ENCODE measurements around the gene NRP1.
"Not testable (repeated sequence)": the region's sequence is repeated elsewhere in the genome, so short reads cannot be mapped to it uniquely, and the experiment has no call there.

Gene NRP1

GRCh38 chr10:33224251-33224965, 110.1 kb downstream of the NRP1 start:
- no peak overlapping the region for H3K9ac ChIP-seq (ENCODE audit: low read length)
- H3K36me3 ChIP-seq (ENCODE audit: control insufficient read depth, insufficient read depth, low read length), result no peaks in the 10 kb centered on the region
- H3K4me1 ChIP-seq (ENCODE audit: control insufficient read depth, insufficient read depth, low read length), result no peaks in the 10 kb centered on the region
- H3K4me3 ChIP-seq (ENCODE audit: low read length), result no peak overlapping the region
- H3K9me3 ChIP-seq (ENCODE audit: control insufficient read depth, low read length), result no peaks in the 10 kb centered on the region
- no peaks in the 10 kb centered on the region for H3K27me3 ChIP-seq (ENCODE audit: control insufficient read depth, insufficient read depth, low read length)

GRCh38 chr10:33223326-33224000, 111.0 kb downstream of the NRP1 start:
- no peaks in the 10 kb centered on the region for H3K36me3 ChIP-seq (ENCODE audit: control insufficient read depth, insufficient read depth, low read length)
- H3K27me3 ChIP-seq (ENCODE audit: control insufficient read depth, insufficient read depth, low read length), result no peaks in the 10 kb centered on the region
- no peaks in the 10 kb centered on the region for H3K9me3 ChIP-seq (ENCODE audit: control insufficient read depth, low read length)
- H3K9ac ChIP-seq (ENCODE audit: low read length), result no peak overlapping the region
- no peaks in the 10 kb centered on the region for H3K4me1 ChIP-seq (ENCODE audit: control insufficient read depth, insufficient read depth, low read length)
- H3K4me3 ChIP-seq (ENCODE audit: low read length), result no peak overlapping the region

GRCh38 chr10:33222304-33222703, 112.2 kb downstream of the NRP1 start:
- H3K9ac ChIP-seq (ENCODE audit: low read length); H3K27me3 ChIP-seq (ENCODE audit: control insufficient read depth, insufficient read depth, low read length); H3K4me3 ChIP-seq (ENCODE audit: low read length); H3K36me3 ChIP-seq (ENCODE audit: control insufficient read depth, insufficient read depth, low read length); H3K4me1 ChIP-seq (ENCODE audit: control insufficient read depth, insufficient read depth, low read length); H3K9me3 ChIP-seq (ENCODE audit: control insufficient read depth, low read length): not testable (repeated sequence)

- Histone ChIP-seq H3K36me3 (ENCODE audit: control insufficient read depth, insufficient read depth, low read length) (no peaks in the 10 kb centered on the region), H3K27me3 (ENCODE audit: control insufficient read depth, insufficient read depth, low read length) (no peaks in the 10 kb centered on the region), H3K9me3 (ENCODE audit: control insufficient read depth, low read length) (no peaks in the 10 kb centered on the region), H3K4me1 (ENCODE audit: control insufficient read depth, insufficient read depth, low read length) (peaks cover 11% of the 10 kb centered on the region), H3K9ac (ENCODE audit: low read length) (no peak overlapping the region), H3K4me3 (ENCODE audit: low read length) (no peak overlapping the region)
Observed at GRCh38 chr10:33217854-33218253, 116.6 kb downstream of the NRP1 start.

GRCh38 chr10:33216661-33217427, 117.6 kb downstream of the NRP1 start:
- H3K36me3 ChIP-seq (ENCODE audit: control insufficient read depth, insufficient read depth, low read length), result no peaks in the 10 kb centered on the region
- no peak overlapping the region for H3K9ac ChIP-seq (ENCODE audit: low read length)
- peaks cover 11% of the 10 kb centered on the region for H3K4me1 ChIP-seq (ENCODE audit: control insufficient read depth, insufficient read depth, low read length)

GRCh38 chr10:33215635-33216034, 118.8 kb downstream of the NRP1 start:
- Histone ChIP-seq H3K27me3 (ENCODE audit: control insufficient read depth, insufficient read depth, low read length) (no peaks in the 10 kb centered on the region), H3K4me3 (ENCODE audit: low read length) (no peak overlapping the region), H3K4me1 (ENCODE audit: control insufficient read depth, insufficient read depth, low read length) (peaks cover 11% of the 10 kb centered on the region), H3K36me3 (ENCODE audit: control insufficient read depth, insufficient read depth, low read length) (no peaks in the 10 kb centered on the region), H3K9me3 (ENCODE audit: control insufficient read depth, low read length) (no peaks in the 10 kb centered on the region), H3K9ac (ENCODE audit: low read length) (no peak overlapping the region)

More at GRCh38 chr10:33216661-33217427, 117.6 kb downstream of the NRP1 start:
- H3K4me3 ChIP-seq (ENCODE audit: low read length), result no peak overlapping the region
- H3K27me3 ChIP-seq (ENCODE audit: control insufficient read depth, insufficient read depth, low read length), result no peaks in the 10 kb centered on the region
- no peaks in the 10 kb centered on the region for H3K9me3 ChIP-seq (ENCODE audit: control insufficient read depth, low read length)

GRCh38 chr10:33215154-33215553, 119.3 kb downstream of the NRP1 start:
- Histone ChIP-seq H3K27me3 (ENCODE audit: control insufficient read depth, insufficient read depth, low read length) (no peaks in the 10 kb centered on the region), H3K4me1 (ENCODE audit: control insufficient read depth, insufficient read depth, low read length) (peaks cover 11% of the 10 kb centered on the region), H3K4me3 (ENCODE audit: low read length) (no peak overlapping the region), H3K9ac (ENCODE audit: low read length) (no peak overlapping the region), H3K36me3 (ENCODE audit: control insufficient read depth, insufficient read depth, low read length) (no peaks in the 10 kb centered on the region), H3K9me3 (ENCODE audit: control insufficient read depth, low read length) (no peaks in the 10 kb centered on the region)

- no peaks in the 10 kb centered on the region for H3K27me3 ChIP-seq (ENCODE audit: control insufficient read depth, insufficient read depth, low read length)
- no peaks in the 10 kb centered on the region for H3K36me3 ChIP-seq (ENCODE audit: control insufficient read depth, insufficient read depth, low read length)
- no peak overlapping the region for H3K4me3 ChIP-seq (ENCODE audit: low read length)
- peaks cover 11% of the 10 kb centered on the region for H3K4me1 ChIP-seq (ENCODE audit: control insufficient read depth, insufficient read depth, low read length)
- H3K9me3 ChIP-seq (ENCODE audit: control insufficient read depth, low read length), result no peaks in the 10 kb centered on the region
- H3K9ac ChIP-seq (ENCODE audit: low read length), result no peak overlapping the region
Observed at GRCh38 chr10:33214174-33214573, 120.3 kb downstream of the NRP1 start.

- peaks cover 3% of the 10 kb centered on the region for H3K36me3 ChIP-seq (ENCODE audit: control insufficient read depth, insufficient read depth, low read length)
- H3K27me3 ChIP-seq (ENCODE audit: control insufficient read depth, insufficient read depth, low read length), result no peaks in the 10 kb centered on the region
- no peak overlapping the region for H3K4me3 ChIP-seq (ENCODE audit: low read length)
- peaks cover 9% of the 10 kb centered on the region for H3K4me1 ChIP-seq (ENCODE audit: control insufficient read depth, insufficient read depth, low read length)
- H3K9ac ChIP-seq (ENCODE audit: low read length), result no peak overlapping the region
- H3K9me3 ChIP-seq (ENCODE audit: control insufficient read depth, low read length), result no peaks in the 10 kb centered on the region
Observed at GRCh38 chr10:33212061-33212748, 122.3 kb downstream of the NRP1 start.

- Histone ChIP-seq H3K9ac (ENCODE audit: low read length) (no peak overlapping the region), H3K4me1 (ENCODE audit: control insufficient read depth, insufficient read depth, low read length) (no peaks in the 10 kb centered on the region), H3K36me3 (ENCODE audit: control insufficient read depth, insufficient read depth, low read length) (peaks cover 3% of the 10 kb centered on the region), H3K27me3 (ENCODE audit: control insufficient read depth, insufficient read depth, low read length) (no peaks in the 10 kb centered on the region), H3K4me3 (ENCODE audit: low read length) (no peak overlapping the region), H3K9me3 (ENCODE audit: control insufficient read depth, low read length) (no peaks in the 10 kb centered on the region)
Observed at GRCh38 chr10:33211106-33211878, 123.2 kb downstream of the NRP1 start.

GRCh38 chr10:33209802-33210201, 124.7 kb downstream of the NRP1 start:
- Histone ChIP-seq H3K9me3 (ENCODE audit: control insufficient read depth, low read length) (no peaks in the 10 kb centered on the region), H3K4me3 (ENCODE audit: low read length) (no peak overlapping the region), H3K4me1 (ENCODE audit: control insufficient read depth, insufficient read depth, low read length) (no peaks in the 10 kb centered on the region), H3K36me3 (ENCODE audit: control insufficient read depth, insufficient read depth, low read length) (peaks cover 3% of the 10 kb centered on the region), H3K27me3 (ENCODE audit: control insufficient read depth, insufficient read depth, low read length) (no peaks in the 10 kb centered on the region), H3K9ac (ENCODE audit: low read length) (no peak overlapping the region)

Data from mucosa of stomach (tissue), 1 donor.